ENCODE measurements around the gene PTPN6. TPM values are rescaled to one million over a fixed set of nuclear protein-coding genes. Genes with fewer than 3 reads are reported as not detected.

Gene PTPN6
- total and polyA plus RNA-seq, 2 of the 4 experiments (the other 2 are of a cell fraction), result under 0.01 to 0.14 TPM

GRCh38 chr12:6932766-6933165 is 18.4 kb upstream of the PTPN6 start:
- Histone ChIP-seq H2BK120ac (ENCODE audit: low read depth, low read length) (no peak overlapping the region), H3K4ac (ENCODE audit: low read depth, low read length) (no peak overlapping the region), H3K36me3 (ENCODE audit: control insufficient read depth, insufficient read depth, low read length) (peaks cover 39% of the 10 kb centered on the region), H3K9me1 (ENCODE audit: insufficient read depth, low read length) (peaks cover 9% of the 10 kb centered on the region), H3K56ac (ENCODE audit: extremely low read depth, insufficient read depth, low read length) (no peak overlapping the region), H4K20me1 (ENCODE audit: insufficient read depth, low read length) (peaks cover 62% of the 10 kb centered on the region), H3K27me3 (ENCODE audit: control insufficient read depth, insufficient read depth, low read length) (no peaks in the 10 kb centered on the region), H2AFZ (replicated peaks; ENCODE audit: low read length, poor library complexity) (no peak overlapping the region), H3K4me1 (ENCODE audit: control insufficient read depth, insufficient read depth, low read length) (peaks cover 14% of the 10 kb centered on the region), H4K91ac (ENCODE audit: insufficient read depth, low read depth, low read length) (no peak overlapping the region), H2BK5ac (ENCODE audit: low read depth, low read length, poor library complexity, severe bottlenecking) (no peak overlapping the region), H3K27ac (ENCODE audit: insufficient read depth, low read length) (no peak overlapping the region), H3K18ac (ENCODE audit: low read depth, low read length) (no peak overlapping the region), H3K4me3 (ENCODE audit: insufficient read depth, low read depth, low read length) (no peak overlapping the region), H3K14ac (replicated peaks; ENCODE audit: low read depth, low read length) (no peak overlapping the region), H3K23ac (ENCODE audit: low read depth, low read length) (peak overlapping the region; percentile 48; the same call in 1 of the 2 replicates), H3K9me3 (ENCODE audit: control insufficient read depth, insufficient read depth, low read length) (no peaks in the 10 kb centered on the region), H3K9ac (ENCODE audit: low read depth, low read length) (no peak overlapping the region), H4K8ac (ENCODE audit: low read depth in 2 of 2, low read length in 2 of 2) (no peak overlapping the region), H2BK20ac (ENCODE audit: low read depth, low read length) (no peak overlapping the region), H3K4me2 (ENCODE audit: low read depth, low read length) (no peak overlapping the region), H2AK5ac (ENCODE audit: low read depth, low read length) (no peak overlapping the region), H2BK15ac (ENCODE audit: low read depth, low read length) (no peak overlapping the region), H3K79me1 (ENCODE audit: low read depth in 1 of 2, low read length in 2 of 2) (peaks cover 4 to 59% of the 10 kb centered on the region in 2 experiments; a peak in 3 of 4 replicates), H4K5ac (ENCODE audit: low read depth, low read length) (no peak overlapping the region), H2AK9ac (replicated peaks; ENCODE audit: low read depth, low read length, poor library complexity) (no peak overlapping the region)
- CTCF ChIA-PET, result no interaction called here
- TF ChIP-seq POLR2A (IDR thresholded peaks at IDR 0.05; ENCODE audit: low read depth, low read length), result no peak
- TF ChIP-seq RAD21 (IDR thresholded peaks at IDR 0.05; ENCODE audit: low read length), result no peak
- ATAC-seq (ENCODE audit: low read depth), result no peak
- no peak for DNase-seq
- POLR2A ChIA-PET (ENCODE audit: unreplicated experiment), result no interaction called here
- intact Hi-C loops (cut with micrococcal nuclease), result no loop called here
- in situ Hi-C loops (cut with MboI; ENCODE audit: low sequenced_read_pairs), result no loop called here
- dilution Hi-C loops (cut with HindIII; ENCODE audit: low sequenced_read_pairs, unreplicated experiment), result no loop called here
- no TSS peak for BruUV-seq (replicated peaks)
- WGBS, 2 experiments (ENCODE audit: extremely low coverage in 2 of 2, insufficient read length in 1 of 2), result no CpG with 5 or more reads among the region's 1 CpG
